HTR-8/SVneo (cell line): ENCODE data around the gene SLC35F2.
"Not testable (repeated sequence)": the region's sequence is repeated elsewhere in the genome, so short reads cannot be mapped to it uniquely, and the experiment has no call there.

Source experiments
- DNase-seq: peaks from one replicate; pipeline ENCODE4 v3.0.0; 2011; ENCODE audit warnings: low spot score, mixed read lengths; ENCODE audit not compliant: insufficient read length
- FAIRE-seq: peaks from 2 replicates; lab custom pipeline; 2011; peaks lifted over from hg19 to GRCh38; lab: Jason Lieb, UNC

The SLC35F2 gene

GRCh38 chr11:107844041-107844440 is 14.5 kb downstream of the SLC35F2 start:
- FAIRE-seq = no peak
- DNase-seq = no peak

DNA sequence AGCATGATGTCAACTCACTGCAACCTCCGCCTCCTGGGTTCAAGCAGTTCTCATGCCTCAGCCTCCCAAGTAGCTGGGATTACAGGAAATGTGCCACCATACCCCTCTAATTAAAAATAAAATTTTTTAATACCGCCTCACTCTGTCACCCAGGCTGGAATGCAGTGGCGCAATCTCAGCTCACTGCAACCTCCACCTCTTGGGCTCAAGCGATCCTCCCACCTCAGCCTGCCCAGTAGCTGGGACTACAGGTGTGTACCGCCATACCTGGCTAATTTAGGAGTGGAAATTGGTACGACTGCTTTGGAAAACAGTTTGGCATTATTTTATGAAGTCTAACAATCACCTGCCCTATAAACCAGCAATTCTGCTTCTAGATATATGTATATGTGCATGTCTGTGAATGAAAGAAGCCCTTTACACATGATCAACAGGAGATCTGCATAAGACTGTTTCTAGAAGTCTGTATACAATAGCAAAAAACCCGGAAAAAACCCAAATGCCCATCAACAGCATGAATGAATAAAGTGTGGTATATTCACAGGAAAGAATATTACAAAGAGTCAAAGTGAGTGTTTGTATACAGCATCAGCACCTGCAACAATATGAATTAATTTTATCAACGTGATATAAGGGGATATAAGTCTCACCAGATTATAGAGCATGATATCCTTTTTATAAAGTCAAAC is 16.0 kb downstream of the SLC35F2 start:
- DNase-seq (no peak), FAIRE-seq (no peak)

GRCh38 chr11:107840129-107840484 is 18.5 kb downstream of the SLC35F2 start:
- DNase-seq (no peak), FAIRE-seq (no peak)

DNA sequence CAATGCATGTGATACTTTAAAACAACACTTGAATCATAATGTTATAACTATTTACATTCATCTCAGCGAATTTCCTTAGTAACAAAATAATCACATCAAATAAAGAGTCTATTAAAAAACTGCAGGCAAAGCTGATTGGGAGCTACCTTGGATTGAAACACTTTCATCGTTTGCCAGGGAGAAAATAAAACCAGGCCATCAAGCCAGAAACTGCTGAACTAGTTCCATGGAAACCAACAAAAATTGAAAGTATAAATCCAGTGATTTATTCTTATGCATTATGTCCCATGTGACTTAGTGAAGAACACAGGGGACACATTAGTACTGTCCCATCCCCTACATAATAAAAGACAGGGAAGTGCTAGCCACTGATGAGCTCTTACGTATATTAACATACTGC is 21.7 kb downstream of the SLC35F2 start:
- FAIRE-seq = no peak
- DNase-seq = no peak

DNA sequence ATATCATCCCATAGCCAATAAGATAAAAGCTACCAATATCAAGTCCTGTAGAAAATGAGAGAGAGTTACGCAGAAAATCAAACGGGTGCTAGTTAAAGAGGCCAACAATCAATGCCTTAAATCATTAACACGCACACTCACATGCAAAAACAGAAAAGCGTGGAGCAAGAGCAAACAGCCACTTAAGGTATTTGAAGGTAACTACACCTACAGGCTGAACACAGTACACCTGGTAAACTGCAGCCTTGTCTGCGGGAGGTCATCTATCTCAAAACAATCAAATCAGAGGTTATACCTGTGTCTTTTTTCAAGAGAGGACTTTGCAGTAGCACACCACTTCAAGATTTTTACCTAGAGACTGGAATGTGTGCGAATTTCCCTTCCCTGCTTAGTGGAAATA is 23.6 kb downstream of the SLC35F2 start:
- DNase-seq = no peak
- FAIRE-seq = no peak

DNA sequence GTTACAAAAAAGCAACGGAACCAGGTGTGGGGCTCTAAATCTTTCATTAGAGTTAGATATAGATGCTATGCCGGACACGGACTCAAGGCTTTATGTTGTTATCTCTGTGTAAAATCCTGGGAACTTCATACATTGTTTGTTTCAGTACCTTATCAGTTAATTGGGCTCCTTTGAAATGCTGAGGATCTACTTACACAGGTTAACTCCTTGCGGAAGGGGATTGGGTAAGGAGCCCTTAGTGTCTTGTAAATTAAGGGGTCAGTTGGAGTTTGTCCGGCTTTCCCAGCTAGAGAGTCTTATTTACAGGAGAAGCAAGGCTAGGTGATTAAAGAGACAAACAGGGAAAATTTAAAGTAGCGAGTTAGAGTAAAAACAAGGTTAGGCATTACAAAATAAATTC is 24.7 kb downstream of the SLC35F2 start:
- DNase-seq, FAIRE-seq: not testable (repeated sequence)

DNA sequence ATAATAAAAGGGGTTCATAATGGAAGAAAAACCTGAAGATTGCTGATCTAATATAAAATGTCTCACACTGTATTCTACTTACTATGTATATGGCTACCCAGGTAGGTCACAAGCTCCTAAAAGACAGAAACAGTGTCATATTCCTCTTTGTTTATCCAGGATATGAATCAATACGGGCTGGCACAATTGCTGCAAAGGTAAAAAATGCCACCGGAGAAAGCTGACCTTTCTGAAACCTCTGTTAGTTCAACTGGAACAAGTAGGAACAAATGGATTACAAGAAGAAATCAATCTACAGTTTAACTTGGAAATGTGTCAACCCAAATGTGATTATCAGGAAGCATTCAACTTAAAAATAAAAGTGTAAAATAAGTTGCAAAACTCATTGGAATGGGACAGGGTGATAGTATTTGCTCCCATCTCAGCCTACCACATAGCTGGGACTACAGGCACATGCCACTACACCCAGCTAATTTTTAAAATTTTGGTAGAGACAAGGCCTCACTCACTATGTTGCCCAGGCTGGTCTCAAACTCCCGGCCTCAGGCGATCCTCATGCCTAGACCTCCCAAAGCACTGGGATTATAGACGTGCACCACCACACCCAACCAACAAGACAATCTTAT is 27.6 kb downstream of the SLC35F2 start:
- no peak for DNase-seq
- no peak for FAIRE-seq

DNA sequence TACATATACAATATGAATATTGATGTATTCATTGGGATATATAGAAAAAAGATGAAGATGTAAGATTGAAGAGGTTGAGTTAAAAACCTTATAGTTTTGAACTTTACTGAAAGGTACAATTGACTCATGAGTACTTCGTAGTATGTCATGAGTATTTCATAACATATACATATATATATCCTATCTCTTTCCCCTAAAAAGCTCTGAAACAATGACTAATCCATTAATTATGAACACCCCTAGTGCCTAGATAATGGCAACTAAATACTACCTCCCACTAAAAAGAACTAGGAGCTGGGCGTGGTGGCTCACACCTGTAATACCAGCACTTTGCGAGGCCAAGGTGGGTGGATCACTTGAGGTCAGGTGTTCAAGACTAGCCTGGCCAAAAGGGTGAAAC is 31.5 kb downstream of the SLC35F2 start:
- FAIRE-seq (no peak), DNase-seq (no peak)

- no peak for DNase-seq
- no peak for FAIRE-seq
These were observed 32.7 kb downstream of the SLC35F2 start for GRCh38 chr11:107825875-107826274.

- DNase-seq (no peak), FAIRE-seq (no peak)
These were observed 33.8 kb downstream of the SLC35F2 start for GRCh38 chr11:107824668-107825369.

GRCh38 chr11:107821199-107821927 is 37.2 kb downstream of the SLC35F2 start:
- FAIRE-seq = no peak

GRCh38 chr11:107819361-107820014 is 39.1 kb downstream of the SLC35F2 start:
- FAIRE-seq (no peak), DNase-seq (peak; percentile 25)

More at GRCh38 chr11:107821199-107821927, 37.2 kb downstream of the SLC35F2 start:
- DNase-seq = no peak

DNA sequence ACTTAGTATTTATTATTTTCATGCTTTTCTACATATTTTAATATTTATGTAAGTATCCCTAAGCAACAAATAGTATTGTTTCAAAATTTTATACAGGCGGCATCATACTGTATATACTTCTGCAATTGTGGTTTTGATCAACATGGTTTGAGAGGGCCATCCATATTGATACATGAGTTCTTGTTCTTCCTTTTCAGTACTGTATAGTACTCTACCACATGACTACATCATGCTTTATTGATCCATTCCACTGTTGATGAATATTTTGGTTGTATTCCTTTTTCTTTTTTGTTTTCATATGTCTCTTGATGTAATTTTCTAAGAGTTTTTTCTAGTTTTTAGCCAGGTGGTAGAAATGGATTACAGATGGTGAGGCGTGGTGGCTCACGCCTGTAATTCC is 40.1 kb downstream of the SLC35F2 start:
- no peak for FAIRE-seq
- no peak for DNase-seq

DNA sequence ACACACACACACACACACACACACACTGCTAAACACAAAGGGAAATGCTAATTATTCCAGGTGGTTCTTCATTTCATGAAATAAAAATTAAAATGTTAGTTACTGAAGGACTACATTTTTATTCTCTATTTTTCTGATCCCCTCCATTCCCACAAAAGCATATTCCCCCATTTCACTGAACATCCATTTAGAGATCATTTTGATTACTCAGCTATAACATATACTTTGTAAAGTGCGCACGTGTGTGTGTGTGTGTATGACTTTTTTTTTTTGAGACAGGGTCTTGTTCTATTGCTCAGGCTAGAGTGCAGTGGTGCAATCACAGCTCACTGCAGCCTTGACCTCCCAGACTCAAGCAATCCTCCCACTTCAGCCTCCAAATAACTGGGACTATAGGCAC is 42.6 kb downstream of the SLC35F2 start:
- no peak for FAIRE-seq

DNA sequence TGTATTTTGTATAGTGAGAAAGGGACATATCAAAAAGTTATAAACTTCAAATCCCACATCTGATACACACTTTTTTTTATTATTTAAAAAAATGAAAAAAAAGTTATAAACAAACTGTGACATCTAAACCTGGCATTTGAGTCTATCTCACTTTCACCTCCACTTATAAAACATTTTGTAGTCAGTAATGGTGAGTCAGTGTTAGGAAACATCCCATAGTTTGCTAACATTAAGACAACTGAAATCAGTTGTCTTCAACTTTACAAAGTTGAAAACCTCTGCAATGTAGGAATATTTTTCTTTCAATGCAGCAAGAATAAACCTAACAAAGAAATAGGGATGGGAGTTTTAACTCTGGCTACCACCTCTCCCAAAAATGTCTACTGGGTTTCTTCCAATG is 47.7 kb downstream of the SLC35F2 start:
- DNase-seq = no peak
- no peak for FAIRE-seq

More for the DNA sequence above, 42.6 kb downstream of the SLC35F2 start:
- no peak for DNase-seq

GRCh38 chr11:107808521-107808920 is 50.1 kb downstream of the SLC35F2 start:
- FAIRE-seq = no peak

DNA sequence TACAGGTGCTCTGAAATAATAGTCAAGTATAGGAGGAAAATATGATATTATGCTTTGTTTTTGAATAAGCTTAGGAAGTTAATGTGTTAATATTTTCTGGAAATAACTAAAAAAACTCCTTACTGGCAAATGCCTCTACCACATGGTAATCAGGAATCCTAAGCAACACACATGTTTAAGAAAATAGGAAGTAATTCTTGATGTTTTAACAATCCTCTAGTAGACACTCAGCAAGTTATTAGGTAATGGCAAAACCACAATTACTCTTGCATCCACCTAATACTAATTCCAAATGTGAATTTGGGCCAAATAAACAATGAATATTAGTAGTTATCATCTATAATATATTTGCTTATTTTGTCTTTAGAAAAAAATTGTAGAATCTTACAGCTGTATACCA is 53.6 kb downstream of the SLC35F2 start:
- no peak for FAIRE-seq
- DNase-seq = no peak

More at GRCh38 chr11:107808521-107808920, 50.1 kb downstream of the SLC35F2 start:
- DNase-seq = no peak

GRCh38 chr11:107804211-107804610 is 54.4 kb downstream of the SLC35F2 start:
- FAIRE-seq = no peak
- no peak for DNase-seq

DNA sequence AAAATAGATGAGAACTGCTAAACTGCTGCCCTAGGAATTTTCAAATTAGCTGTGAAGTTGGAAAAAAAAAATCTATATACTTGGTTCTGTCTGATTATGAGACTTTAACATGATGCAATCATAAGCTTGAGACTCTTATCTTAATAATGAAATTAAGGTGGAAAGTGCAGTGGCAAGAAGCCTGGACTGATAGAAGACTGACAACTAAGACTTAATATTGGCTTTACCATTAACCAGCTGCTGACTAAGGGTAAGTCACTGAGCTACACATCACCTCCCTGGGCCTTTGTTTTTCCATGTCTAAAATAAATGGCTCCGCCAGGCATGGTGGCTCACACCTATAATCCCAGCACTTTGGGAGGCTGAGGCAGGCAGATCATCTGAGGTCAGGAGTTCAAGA is 56.9 kb downstream of the SLC35F2 start:
- FAIRE-seq = no peak
- no peak for DNase-seq

GRCh38 chr11:107799218-107799859 is 59.2 kb downstream of the SLC35F2 start:
- FAIRE-seq (no peak), DNase-seq (peak; percentile 69)
